Activated CD8-positive, alpha-beta memory T cell treated with anti-CD3 and anti-CD28 coated beads, Interleukin-2, amount 50 U/mL, for 24 hours (primary cell): ENCODE data around the gene MRPL28.
"Not testable (repeated sequence)": the region's sequence is repeated elsewhere in the genome, so short reads cannot be mapped to it uniquely, and the experiment has no call there.

Experiments
- DNase-seq: peaks from one replicate; pipeline ENCODE4 v3.0.0-alpha.2; 2020; ENCODE audit errors: extremely low read depth

Gene MRPL28

GRCh38 chr16:370443-370842 lies at the start of gene MRPL28:
TSS of gene MRPL28 (minus strand) at chr16:370538. CDS start at chr16:370218, 320 bp downstream.
- peak; percentile 83 for DNase-seq

GRCh38 chr16:415170-415498 lies 44.8 kb upstream of the MRPL28 start:
- not testable (repeated sequence) for DNase-seq

GRCh38 chr16:414395-415169 lies 44.2 kb upstream of the MRPL28 start:
- DNase-seq = no peak

GRCh38 chr16:411576-412265 lies 41.4 kb upstream of the MRPL28 start:
- DNase-seq = no peak

GRCh38 chr16:410516-411178 lies 40.3 kb upstream of the MRPL28 start:
- DNase-seq = no peak

- DNase-seq = no peak
Observed at GRCh38 chr16:407253-407652, 36.9 kb upstream of the MRPL28 start.

GRCh38 chr16:405548-406506 lies 35.5 kb upstream of the MRPL28 start:
- no peak for DNase-seq

- no peak for DNase-seq
Observed at GRCh38 chr16:404971-405486, 34.7 kb upstream of the MRPL28 start.

- peak; percentile 92 for DNase-seq
Observed at GRCh38 chr16:401468-402348, 31.4 kb upstream of the MRPL28 start, which contains the start of gene DECR2. TSS of gene DECR2 (plus strand) at chr16:401885. CDS start at chr16:401964, 79 bp downstream.

GRCh38 chr16:400061-400591 lies 29.8 kb upstream of the MRPL28 start:
- no peak for DNase-seq

GRCh38 chr16:399340-400019 lies 29.1 kb upstream of the MRPL28 start:
- no peak for DNase-seq

- no peak for DNase-seq
Observed at GRCh38 chr16:398561-399339, 28.4 kb upstream of the MRPL28 start.

GRCh38 chr16:397736-398332 lies 27.5 kb upstream of the MRPL28 start:
- DNase-seq = no peak

GRCh38 chr16:397135-397661 lies 26.9 kb upstream of the MRPL28 start, which contains the start of gene NME4:
TSS of gene NME4 (plus strand) at chr16:397199. CDS start at chr16:397223, 24 bp downstream.
- DNase-seq = no peak

GRCh38 chr16:396605-397004 lies 26.3 kb upstream of the MRPL28 start:
- no peak for DNase-seq

GRCh38 chr16:396199-396598 lies 25.9 kb upstream of the MRPL28 start:
- DNase-seq = no peak

- DNase-seq = no peak
Observed at GRCh38 chr16:392450-393030, 22.2 kb upstream of the MRPL28 start.
